Upper lobe of left lung (tissue), 6 donors: Measurements from ENCODE around the gene CCDC171. TPM values are rescaled to one million over a fixed set of nuclear protein-coding genes. Genes with fewer than 3 reads are reported as not detected.

Source experiments
- ATAC-seq, 2 donors: fragments of 200-7000 bp; cut with Tn5 transposase; one replicate each; pipeline ENCODE4 v1.9.1; 2022; ENCODE audit warnings: mild to moderate bottlenecking in 2 of 2, moderate library complexity in 2 of 2; ENCODE audit not compliant: low FRiP score in 2 of 2
- DNase-seq, 2 donors: peaks; one replicate each; pipeline ENCODE4 v3.0.0-alpha.2; 2019 to 2020
- H3K27ac ChIP-seq, 4 donors: fragments of 200-600 bp; sonication (generic); one replicate each; pipeline ENCODE4 v1.5.1; 2016 to 2019
- H3K27me3 ChIP-seq, 4 donors: fragments of 200-600 bp; sonication (generic); one replicate each; pipeline ENCODE4 v1.5.1; 2017 to 2019
- H3K36me3 ChIP-seq, 4 donors: fragments of 200-600 bp; sonication (generic); one replicate each; pipeline ENCODE4 v1.5.1; 2016 to 2019
- H3K4me1 ChIP-seq, 4 donors: fragments of 200-600 bp; sonication (generic); one replicate each; pipeline ENCODE4 v1.5.1; 2018 to 2019
- H3K4me3 ChIP-seq, 4 donors: fragments of 200-600 bp; sonication (generic); one replicate each; pipeline ENCODE4 v1.5.1; 2017 to 2019; ENCODE audit warnings: mild to moderate bottlenecking in 2 of 4, moderate library complexity in 1 of 4
- H3K9me3 ChIP-seq, 4 donors: fragments of 200-600 bp; sonication (generic); one replicate each; pipeline ENCODE4 v1.5.1; 2018 to 2019
- CTCF ChIP-seq, 6 experiments: fragments of 450-650 bp in 4 of 6; fragments of 200-600 bp in 2 of 6; sonication (generic) in 2 of 6; IDR thresholded peaks; one replicate each; pipeline ENCODE4 v1.5.1; 2016 to 2019; ENCODE audit warnings: antibody characterized with exemption in 6 of 6
- EP300 ChIP-seq, 4 donors: sonication (generic); formaldehyde crosslinking; IDR thresholded peaks; one replicate each; pipeline ENCODE4 v1.5.1; 2017; ENCODE audit warnings: antibody characterized with exemption in 4 of 4, control low read depth in 2 of 4
- POLR2A ChIP-seq, 4 donors: fragments of 450-650 bp; IDR thresholded peaks; one replicate each; pipeline ENCODE4 v1.5.1; 2016 to 2017; ENCODE audit warnings: antibody characterized with exemption in 4 of 4, mild to moderate bottlenecking in 2 of 4
- POLR2AphosphoS5 ChIP-seq, 2 donors: sonication (generic); formaldehyde crosslinking; IDR thresholded peaks; one replicate each; pipeline ENCODE4 v1.5.1; 2017; ENCODE audit warnings: antibody characterized with exemption in 2 of 2
- WGBS, 2 donors: methylation state at CpG; one replicate each; pipeline ENCODE4 v1.1.5; 2017 to 2018; 5-methylcytosine and 5-hydroxymethylcytosine counted together
- total RNA-seq, 6 donors: library from RNA; depleted of rRNA in 4 of 6; stranded (reverse); fragments of >200 nt in 4 of 6; gene quantifications; one replicate each; pipeline versions ENCODE4 v1.1.0 to v1.2.1, GENCODE V29; 2016 to 2021
- donor health status: DM: no; HTN: no; CAD: no; lungs with moderate emphysema.
- donor health status: DM: no; HTN: yes; CAD: no; lungs with severe emphysema.

Gene CCDC171
- total RNA-seq, 6 donors from 2014 or later: 2.4 to 16.8 (median 6.6) TPM

- ATAC-seq (no peak), DNase-seq (no peak)
- H3K4me3 ChIP-seq: no peak overlapping the region
- TF ChIP-seq CTCF (IDR thresholded peaks at IDR 0.05) (no peak), EP300 (IDR thresholded peaks at IDR 0.05) (no peak), POLR2A (IDR thresholded peaks at IDR 0.05) (no peak), POLR2AphosphoS5 (IDR thresholded peaks at IDR 0.05) (no peak)
- no peak overlapping the region for H3K27ac ChIP-seq
- no peaks in the 10 kb centered on the region for H3K27me3 ChIP-seq
- no peaks in the 10 kb centered on the region for H3K36me3 ChIP-seq
- 89 to 91% methylated on average over 4 of the region's 4 CpGs for WGBS, 2 donors
- no peaks in the 10 kb centered on the region for H3K9me3 ChIP-seq
- H3K4me1 ChIP-seq: no peaks in the 10 kb centered on the region
Measured at GRCh38 chr9:16010221-16010620, 457.4 kb downstream of the CCDC171 start.

GRCh38 chr9:16012621-16013020, 459.8 kb downstream of the CCDC171 start:
- no peaks in the 10 kb centered on the region for H3K27me3 ChIP-seq
- H3K27ac ChIP-seq: no peak overlapping the region
- no peaks in the 10 kb centered on the region for H3K4me1 ChIP-seq
- DNase-seq (no peak), ATAC-seq (no peak)
- no peaks in the 10 kb centered on the region for H3K36me3 ChIP-seq
- no peak overlapping the region for H3K4me3 ChIP-seq
- 73 to 85% methylated on average over 2 of the region's 2 CpGs for WGBS, 2 donors
- H3K9me3 ChIP-seq: peaks cover under 1 to 3% (median 2%) of the 10 kb centered on the region in 4 donors
- TF ChIP-seq POLR2AphosphoS5 (IDR thresholded peaks at IDR 0.05) (no peak), POLR2A (IDR thresholded peaks at IDR 0.05) (no peak)

GRCh38 chr9:16013366-16013765, 460.5 kb downstream of the CCDC171 start:
- DNase-seq: no peak
- Histone ChIP-seq H3K27ac (no peak overlapping the region), H3K4me1 (no peaks in the 10 kb centered on the region), H3K4me3 (no peak overlapping the region), H3K27me3 (no peaks in the 10 kb centered on the region), H3K9me3 (peaks cover 6 to 7% (median 7%) of the 10 kb centered on the region in 4 donors), H3K36me3 (no peaks in the 10 kb centered on the region)
- TF ChIP-seq POLR2A (IDR thresholded peaks at IDR 0.05) (no peak), POLR2AphosphoS5 (IDR thresholded peaks at IDR 0.05) (no peak), CTCF (IDR thresholded peaks at IDR 0.05) (no peak), EP300 (IDR thresholded peaks at IDR 0.05) (no peak)
- WGBS, 2 donors: 85 to 86% methylated on average over 5 of the region's 5 CpGs
- no peak for ATAC-seq

- ATAC-seq (no peak), DNase-seq (no peak)
- Histone ChIP-seq H3K9me3 (peaks cover 6 to 11% (median 9%) of the 10 kb centered on the region in 4 donors), H3K27ac (no peak overlapping the region), H3K36me3 (no peaks in the 10 kb centered on the region), H3K27me3 (no peaks in the 10 kb centered on the region), H3K4me3 (no peak overlapping the region), H3K4me1 (no peaks in the 10 kb centered on the region)
- TF ChIP-seq POLR2AphosphoS5 (IDR thresholded peaks at IDR 0.05) (no peak), EP300 (IDR thresholded peaks at IDR 0.05) (no peak), POLR2A (IDR thresholded peaks at IDR 0.05) (no peak), CTCF (IDR thresholded peaks at IDR 0.05) (no peak)
- 75 to 100% methylated on average over 1 of the region's 1 CpG for WGBS, 2 donors
Measured at GRCh38 chr9:16013826-16014225, 461.0 kb downstream of the CCDC171 start.

- H3K4me1 ChIP-seq: no peaks in the 10 kb centered on the region
- 82 to 83% methylated on average over 3 of the region's 3 CpGs for WGBS, 2 donors
- H3K36me3 ChIP-seq: no peaks in the 10 kb centered on the region
- no peaks in the 10 kb centered on the region for H3K27me3 ChIP-seq
- no peak overlapping the region for H3K27ac ChIP-seq
- TF ChIP-seq EP300 (IDR thresholded peaks at IDR 0.05): no peak
- no peak for TF ChIP-seq POLR2A (IDR thresholded peaks at IDR 0.05)
- TF ChIP-seq POLR2AphosphoS5 (IDR thresholded peaks at IDR 0.05): no peak
- TF ChIP-seq CTCF (IDR thresholded peaks at IDR 0.05): no peak
- DNase-seq (no peak), ATAC-seq (no peak)
- peaks cover 6 to 12% (median 9%) of the 10 kb centered on the region in 4 donors for H3K9me3 ChIP-seq
- no peak overlapping the region for H3K4me3 ChIP-seq
Measured at GRCh38 chr9:16022228-16022627, 469.4 kb downstream of the CCDC171 start.
